ENCODE data around the gene STPG2.
A peak's percentile ranks its signal among the peaks of the same experiment; 100 is the strongest.

Gene STPG2

DNA sequence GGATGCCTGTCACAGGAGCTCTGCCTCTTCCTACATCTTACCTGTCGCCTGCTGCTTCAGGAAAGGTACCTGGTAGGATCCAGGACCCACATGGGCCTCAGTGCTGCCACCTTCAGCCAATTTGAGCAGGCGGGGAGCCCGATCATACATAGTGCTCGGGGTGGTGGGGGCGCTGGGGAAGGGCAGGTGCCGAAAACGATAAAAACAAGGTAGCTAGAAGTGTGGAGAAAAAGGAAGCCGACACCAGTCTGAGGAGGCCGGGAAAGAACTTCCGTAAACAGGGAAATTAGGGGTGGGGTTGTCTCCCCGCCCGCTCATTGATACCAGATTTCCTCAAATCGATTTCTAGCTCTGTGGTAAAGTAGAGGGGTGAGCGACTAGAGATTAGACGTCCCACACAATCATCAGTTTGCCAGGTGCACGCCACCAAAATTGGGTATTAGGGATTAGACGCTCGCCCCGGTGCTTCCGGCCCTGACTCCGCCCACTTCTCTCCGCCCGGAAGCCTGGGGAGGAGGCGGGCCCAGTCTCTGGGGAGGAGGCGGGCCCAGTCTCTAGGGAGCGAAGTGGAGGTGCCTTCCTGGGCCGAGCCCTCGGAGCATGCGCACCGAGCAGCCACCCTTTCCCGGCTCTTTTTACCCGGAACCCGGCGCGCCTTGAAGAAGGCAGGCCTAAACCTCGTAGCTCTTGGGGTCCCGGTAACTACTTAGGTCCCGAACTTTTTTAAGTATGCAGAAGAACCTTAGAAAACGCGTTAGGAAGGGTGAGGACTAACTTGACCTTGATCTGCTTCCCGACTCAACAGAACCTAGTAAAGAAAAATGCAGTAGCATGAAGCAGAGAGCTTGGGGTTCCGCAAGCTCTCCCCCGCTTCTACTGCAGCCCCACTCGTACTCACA lies at the start of gene STPG2:
Gene STPG2, minus strand, starts transcription at position 476 of the 899 bp plus-strand sequence.
- peak; percentile 89 for DNase-seq (ENCODE audit: low read depth)

DNA sequence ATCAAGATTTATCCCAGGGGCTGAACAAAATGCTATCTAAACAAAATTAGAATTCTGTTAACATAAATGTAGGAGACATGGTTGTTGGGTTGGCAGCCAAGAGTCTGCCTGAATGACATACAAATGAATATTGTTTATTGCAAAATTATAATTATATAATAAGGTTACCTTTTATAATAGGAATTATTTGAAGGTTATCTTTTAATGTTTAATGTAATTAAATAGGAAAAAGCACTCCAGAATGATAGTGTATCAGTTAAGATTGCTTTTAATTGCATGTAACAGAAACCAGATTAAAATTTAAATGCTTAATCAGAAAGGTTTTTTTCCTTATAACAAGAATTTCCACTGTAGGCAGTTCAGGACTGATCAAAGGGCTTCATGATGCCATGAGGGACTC lies 42.0 kb upstream of the STPG2 start:
- no peak for DNase-seq (ENCODE audit: low read depth)

DNA sequence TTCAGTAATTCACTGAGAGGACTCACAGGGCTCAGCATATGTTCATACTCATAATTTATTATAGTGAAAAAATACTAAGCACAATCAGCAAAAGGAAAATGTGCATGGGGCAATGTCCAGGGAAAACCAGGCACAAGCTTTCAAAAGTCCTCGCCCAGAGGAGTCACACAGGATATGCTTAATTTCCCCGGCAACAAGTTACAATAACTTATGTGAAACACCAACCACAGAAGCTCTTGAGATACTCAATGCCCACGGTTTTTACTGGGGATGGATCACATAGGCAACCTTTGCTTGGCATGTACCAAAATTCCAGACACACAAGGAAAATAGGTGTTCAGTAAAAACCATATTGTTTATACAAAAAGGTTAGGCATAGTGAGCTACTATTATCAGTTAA lies 38.5 kb upstream of the STPG2 start:
- DNase-seq (ENCODE audit: low read depth) = no peak

DNA sequence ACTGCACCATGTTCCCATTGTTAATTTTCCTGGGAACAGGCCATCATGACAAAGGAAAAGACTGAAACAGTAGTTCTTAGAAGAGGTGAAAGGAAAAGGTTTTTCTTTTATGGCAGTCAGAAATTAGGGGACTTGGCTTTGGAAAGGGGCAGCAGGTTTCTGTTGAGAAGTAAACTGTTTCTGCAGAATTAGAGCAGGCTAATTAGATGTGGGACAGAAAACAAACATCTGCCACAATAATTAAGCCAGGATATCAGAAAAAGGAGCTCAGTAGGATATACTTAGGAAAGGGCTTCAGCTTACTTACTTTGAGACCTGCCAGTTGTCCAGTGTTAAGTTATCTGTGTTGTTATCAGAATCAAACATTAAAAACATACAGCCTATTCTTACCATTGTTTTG lies 36.7 kb upstream of the STPG2 start:
- DNase-seq (ENCODE audit: low read depth) = no peak

DNA sequence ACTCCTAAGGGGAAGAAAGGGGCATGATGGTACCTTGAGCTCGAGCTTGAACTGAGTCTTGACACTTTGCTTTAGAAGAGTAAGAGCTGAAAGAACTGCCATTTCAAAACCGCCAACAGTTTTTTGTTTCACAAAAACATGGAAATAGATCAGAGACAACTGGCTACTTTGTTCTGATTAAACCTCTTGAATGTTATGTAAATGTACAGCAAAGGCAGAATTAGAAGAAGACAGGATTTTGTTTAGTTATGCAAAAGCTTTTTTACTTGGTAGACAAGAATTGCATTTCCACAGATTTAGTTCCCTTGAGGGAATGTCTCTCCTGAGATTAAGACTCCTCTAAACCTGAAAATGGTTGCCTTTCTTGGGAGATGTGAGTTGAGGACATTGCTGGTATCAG lies 33.3 kb upstream of the STPG2 start:
- no peak for DNase-seq (ENCODE audit: low read depth)

DNA sequence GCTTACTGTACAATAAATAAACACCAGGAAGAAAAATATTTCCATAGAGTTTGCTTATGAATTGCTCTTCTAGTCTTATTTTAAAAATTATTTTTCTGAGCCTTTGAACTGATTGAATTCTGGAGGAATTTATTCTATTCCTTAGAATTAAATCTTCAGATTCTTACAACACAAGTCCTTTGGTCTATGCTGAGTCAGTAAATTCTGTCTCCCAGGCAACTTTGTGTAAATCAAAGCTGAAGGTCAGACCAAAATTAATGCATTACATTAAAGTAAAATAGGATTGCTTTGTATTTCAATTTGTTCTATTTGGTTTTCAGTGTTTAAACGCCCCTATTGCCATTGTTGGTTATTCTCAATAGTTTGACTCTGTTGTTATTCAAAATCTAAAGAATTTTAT lies 26.8 kb upstream of the STPG2 start:
- no peak for DNase-seq (ENCODE audit: low read depth)

DNA sequence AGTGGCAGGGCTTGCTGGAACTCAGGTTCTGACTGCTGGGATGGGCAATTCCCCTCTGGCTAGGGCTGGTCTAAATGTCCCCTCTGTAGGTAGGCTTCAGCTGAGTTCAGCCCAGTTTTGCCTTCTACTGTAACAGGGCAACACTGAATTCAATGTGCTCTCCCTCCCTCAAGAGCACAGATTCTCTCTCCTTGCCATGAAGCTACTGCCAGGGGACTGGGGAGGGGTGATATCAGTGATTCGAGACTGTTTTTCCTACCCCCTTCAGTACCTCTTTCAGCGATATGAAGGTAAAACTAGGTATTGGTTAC lies 23.4 kb upstream of the STPG2 start:
- no peak for DNase-seq (ENCODE audit: low read depth)

DNA sequence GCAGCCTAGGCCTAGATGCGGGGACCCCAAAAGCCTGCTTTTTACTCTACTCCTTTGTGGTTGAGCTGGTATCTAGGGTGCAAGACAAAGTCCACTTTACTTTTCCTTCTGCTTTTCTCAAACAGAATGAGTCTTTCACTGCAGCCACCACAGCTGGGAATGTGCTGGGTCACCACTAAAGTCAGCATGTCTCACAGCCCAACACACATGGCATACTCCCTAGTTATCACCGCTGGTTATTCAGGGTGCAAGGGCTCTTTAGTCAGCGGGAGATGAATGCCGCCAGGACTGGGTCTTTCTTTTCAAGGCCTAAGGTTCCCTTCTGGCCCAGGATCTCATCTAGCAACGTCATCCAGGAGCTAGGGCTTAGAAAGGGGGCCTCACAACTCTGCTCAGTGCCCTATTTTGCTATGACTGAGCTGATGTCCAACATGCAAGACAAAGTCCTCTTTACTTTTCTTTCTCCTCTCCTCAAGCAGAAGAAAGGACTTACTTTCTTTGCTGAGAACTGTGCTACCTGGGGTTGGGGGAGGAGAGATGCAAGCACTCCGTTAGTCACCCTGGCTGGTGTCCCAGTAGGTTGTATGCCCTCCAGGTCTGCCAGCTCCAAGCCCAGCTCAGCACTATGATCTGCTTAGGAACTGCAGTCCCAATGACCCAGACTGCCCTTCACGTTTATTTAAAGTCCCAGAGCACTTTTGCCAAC lies 22.9 kb upstream of the STPG2 start:
- no peak for DNase-seq (ENCODE audit: low read depth)

DNA sequence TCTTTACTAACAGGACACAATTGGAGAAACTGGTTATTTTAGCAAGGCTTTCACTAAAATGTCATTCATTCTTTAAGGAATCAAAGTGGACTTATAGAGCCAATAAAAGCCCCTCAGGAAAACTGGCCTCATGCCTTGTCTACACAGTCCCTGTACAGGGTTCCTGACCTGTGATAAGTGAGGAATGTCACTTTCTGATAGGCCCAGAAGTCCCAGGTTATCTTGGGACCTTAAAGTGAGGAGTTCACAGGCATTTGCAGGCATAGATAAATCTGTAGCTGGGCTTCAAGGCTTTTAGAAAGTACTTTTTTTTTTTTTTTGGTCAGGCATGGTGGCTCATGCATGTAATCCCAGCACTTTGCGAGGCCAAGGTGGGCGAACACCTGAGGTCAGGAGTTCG lies 19.4 kb upstream of the STPG2 start:
- DNase-seq (ENCODE audit: low read depth) = no peak

DNA sequence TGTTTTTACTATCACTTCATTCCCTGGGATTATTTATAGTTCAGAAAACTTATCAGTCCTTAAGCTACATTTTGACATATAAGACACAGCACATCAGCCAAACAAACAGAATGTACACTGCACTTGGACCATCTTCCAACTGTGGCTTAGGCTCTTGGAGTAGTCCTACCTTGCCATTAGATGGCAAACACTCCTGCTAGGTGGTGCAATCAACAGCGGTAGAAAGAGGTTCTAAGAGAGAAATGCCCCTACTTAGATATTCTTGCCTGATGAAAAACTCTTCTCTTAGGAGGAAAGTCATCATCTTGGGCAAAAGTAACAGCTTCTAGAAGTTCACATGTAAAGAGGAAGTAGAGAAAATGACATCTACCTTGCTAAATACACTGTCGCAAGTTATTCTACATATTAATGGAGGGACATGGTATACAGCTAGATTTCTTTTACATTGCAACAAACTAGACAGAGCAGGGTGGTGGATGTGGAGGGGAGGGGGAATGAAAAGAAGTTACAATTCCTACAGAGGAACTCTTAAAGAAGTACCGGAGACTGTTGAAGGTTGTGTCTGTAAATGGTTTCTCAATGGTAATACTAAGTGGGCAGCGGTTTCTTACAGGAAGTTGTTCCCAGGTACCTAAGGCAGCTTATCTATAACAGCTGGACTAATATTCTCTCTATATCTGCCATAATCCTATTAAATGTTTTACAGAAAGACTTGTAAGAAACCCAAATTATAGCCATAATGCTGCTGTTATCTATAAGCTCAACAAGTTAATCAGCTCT lies 8.1 kb upstream of the STPG2 start:
- DNase-seq (ENCODE audit: low read depth) = no peak

DNA sequence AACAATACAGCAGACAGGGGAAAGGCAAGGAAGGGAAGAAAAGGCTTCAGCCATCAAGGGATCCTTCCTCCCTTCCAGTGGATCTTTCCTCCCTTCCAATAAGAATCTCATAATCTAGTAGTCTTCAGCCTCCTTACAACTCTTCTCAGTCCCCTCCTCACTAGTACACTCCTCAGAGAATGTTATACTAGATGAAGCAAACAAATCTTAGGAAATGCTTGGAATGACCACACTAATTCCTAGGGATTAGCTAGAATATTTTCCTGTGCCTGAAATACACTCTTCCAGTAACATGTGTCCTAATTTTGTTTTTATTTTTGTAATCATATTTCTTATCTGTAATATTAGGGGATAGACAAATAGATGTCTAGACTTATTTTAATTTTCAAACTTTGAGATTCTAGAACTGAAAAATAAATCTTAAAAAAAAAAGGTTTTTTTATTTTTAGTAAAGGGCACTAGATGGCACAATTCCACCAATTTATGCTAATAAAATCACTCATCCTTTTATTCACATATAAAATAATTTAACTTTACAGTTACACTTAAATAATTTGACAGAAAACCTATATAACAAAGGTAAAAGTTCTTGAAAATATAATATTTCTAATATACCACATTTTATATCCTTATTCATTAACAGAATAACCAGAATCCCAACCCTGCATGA lies 7.0 kb upstream of the STPG2 start:
- no peak for DNase-seq (ENCODE audit: low read depth)

DNA sequence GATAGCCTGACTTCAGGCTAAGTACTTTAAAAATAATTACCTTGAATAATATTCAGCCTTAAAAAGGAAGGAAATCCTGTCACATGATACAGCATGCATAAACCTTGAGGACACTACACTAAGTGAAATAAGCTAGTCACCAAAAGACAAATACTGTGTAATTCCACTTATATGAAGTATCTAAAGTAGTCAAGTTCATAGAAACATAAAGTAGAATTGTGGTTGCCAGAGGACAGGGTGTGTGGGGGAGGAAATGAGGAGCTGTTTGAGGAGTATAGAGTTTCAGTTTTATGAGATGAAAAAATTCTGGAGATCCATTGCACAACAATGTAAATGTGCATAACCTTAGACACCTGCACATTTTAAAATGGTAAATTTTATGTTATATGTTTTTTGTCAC lies 5.6 kb upstream of the STPG2 start:
- no peak for DNase-seq (ENCODE audit: low read depth)

DNA sequence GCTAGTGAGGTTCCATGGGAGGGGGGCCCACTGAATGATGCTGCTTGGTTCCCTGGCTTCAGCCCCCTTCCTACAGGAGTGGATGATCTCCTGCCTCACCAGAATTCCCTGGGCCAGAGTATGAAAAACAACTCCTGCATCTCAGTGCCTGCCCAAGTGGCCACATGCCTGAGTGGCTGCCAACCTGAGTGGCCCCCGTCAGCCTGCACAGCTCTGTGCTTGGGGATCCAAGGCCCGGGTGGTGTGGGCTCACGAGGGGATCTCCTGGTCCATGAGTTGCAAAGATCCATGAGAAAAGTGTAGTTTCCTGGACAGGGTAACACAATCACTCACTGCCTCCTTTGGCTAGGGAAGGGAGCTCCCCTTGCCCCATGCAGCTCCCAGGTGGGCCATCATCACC lies 17.1 kb downstream of the STPG2 start:
- DNase-seq (ENCODE audit: low read depth) = no peak

DNA sequence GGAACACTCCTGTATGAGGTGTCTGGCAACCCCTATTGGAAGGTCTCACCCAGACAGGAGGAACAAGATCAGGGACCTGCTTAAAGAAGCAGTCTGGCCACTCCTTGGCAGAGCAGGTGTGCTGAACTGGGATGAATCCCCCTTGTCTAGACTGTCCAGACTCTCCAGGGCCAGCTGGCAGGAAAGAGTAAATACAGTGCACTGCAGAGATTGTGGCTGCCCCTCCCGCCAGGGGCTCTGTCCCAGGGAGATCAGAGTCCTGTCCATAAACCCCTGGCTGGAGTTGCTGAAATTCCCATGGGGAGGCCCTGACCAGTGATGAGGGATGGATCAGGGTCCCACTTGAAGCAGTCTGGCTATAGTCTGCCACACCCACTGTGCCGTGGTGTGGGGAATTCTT lies 17.7 kb downstream of the STPG2 start:
- DNase-seq (ENCODE audit: low read depth) = no peak

DNA sequence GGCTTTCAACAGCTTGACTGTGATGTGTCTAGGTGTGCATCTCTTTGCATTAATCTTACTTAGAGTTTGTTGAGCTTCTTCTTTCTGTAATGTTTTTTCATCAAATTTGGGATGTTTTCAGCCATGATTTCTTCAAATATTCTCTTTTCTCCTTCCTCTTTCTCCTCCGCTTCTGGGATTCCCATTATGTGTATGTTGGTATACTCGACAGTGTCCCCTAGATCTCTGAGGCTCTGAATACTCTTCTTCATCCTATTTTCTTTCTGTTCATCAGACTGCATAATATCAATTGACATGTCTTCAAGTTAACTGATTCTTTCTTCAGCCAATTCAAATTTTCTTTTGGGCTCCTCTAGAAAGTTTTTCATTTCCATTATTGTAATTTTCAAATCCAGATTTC lies 25.9 kb downstream of the STPG2 start:
- no peak for DNase-seq (ENCODE audit: low read depth)

DNA sequence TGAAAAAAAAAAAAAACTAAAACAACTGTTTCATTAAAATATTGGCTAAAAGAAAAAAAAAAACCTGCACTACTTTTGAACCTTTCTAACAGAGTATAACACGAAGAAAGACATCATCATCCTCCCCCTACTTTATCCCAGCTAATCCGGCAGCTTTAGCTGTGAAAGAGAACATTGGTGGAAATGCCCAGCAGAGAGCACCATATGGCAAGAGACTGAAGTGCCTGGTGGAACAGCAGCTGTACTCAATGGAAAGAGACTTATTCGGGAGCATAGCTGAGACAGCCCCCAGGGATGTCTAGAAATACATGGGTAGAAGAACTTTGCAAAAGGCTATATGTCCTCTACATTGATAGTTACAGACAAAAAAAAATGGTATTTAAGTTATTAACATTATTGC lies 30.3 kb downstream of the STPG2 start:
- no peak for DNase-seq (ENCODE audit: low read depth)

DNA sequence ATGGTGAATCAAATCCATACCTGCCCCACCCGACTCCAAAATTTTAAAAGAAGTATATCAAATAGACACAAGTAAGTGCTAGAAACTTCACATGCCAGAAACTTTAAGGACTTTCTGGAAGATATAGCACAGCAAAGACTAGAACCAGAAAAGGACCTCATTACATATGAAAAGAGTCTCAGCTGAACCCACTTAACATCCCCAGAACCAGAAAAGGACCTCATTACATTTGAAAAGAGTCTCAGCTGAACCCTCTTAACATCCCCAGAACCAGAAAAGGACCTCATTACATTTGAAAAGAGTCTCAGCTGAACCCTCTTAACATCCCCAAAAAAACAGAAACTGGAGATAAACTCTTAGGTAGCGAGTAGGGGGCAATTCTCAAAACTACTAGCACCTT lies 32.3 kb downstream of the STPG2 start:
- no peak for DNase-seq (ENCODE audit: low read depth)

DNA sequence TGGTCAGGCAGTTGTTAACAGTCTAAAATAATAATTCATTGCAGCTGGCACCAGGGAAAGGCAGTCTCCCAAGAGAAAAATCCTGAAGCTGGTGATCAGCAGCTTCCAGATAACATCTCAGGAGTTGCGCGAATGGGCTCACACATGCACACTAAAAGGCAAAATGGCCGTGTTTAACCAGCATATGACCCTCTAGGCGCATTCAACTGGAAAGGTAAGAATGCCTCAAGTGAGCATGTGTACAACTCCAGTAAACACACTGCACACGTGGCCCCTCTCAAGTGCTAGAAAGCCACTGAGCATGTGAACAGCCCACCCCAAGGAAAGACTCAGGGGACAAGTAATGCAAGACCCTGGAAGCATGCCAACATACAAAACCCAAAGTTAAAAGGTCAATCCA lies 33.1 kb downstream of the STPG2 start:
- DNase-seq (ENCODE audit: low read depth) = no peak

DNA sequence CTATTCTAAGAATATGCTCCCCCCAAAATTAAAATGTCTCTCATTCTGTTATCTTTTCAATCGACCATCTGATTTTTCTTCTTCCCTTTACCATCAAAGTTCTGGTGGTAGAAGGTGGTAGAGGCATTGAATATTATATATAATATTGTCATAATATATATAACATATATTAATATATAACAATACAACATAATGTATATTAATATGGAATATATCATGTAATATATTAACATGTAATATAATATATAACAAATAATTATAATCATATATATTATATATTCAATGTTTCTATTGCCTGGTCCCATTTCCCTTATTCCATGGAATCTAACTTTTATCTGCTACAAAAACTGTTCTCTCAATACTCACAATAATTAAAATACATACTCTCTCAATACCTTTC lies 40.6 kb downstream of the STPG2 start:
- DNase-seq (ENCODE audit: low read depth) = no peak

DNA sequence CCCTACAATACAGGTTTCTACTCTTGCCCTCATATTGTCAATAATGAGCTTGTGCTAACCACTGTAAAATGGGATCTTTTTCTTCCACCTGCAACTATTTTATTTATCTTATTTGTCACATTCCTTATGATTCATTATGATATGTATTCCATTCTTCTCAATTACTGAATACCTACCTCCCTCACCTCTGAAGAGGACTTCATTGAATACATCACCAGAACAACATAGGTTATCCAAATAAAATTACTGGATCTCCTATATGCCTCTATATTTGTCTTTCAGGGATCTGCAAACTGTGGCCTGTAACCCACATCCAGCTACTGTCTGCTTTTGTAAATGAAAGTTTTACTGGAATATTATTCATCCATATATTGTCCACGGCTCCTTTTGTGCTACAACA lies 41.3 kb downstream of the STPG2 start:
- no peak for DNase-seq (ENCODE audit: low read depth)

DNA sequence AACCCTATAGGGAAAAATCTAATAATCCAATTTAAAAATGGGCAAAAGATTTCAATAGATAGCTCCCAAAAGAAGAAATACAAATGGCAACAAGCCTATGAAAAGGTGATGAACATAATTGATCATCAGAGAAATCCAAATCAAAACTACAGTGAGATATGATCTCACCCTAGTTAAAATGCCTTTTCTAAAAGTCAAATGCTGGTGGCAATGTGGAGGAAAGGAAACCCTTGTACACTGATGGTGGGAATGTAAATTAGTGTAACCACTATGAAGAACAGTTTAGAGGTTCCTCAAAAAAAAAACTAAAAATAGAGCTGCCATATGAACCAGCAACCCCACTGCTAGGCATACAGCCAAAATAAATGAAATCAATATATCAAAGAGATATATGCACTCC lies 44.5 kb downstream of the STPG2 start:
- DNase-seq (ENCODE audit: low read depth) = no peak

DNA sequence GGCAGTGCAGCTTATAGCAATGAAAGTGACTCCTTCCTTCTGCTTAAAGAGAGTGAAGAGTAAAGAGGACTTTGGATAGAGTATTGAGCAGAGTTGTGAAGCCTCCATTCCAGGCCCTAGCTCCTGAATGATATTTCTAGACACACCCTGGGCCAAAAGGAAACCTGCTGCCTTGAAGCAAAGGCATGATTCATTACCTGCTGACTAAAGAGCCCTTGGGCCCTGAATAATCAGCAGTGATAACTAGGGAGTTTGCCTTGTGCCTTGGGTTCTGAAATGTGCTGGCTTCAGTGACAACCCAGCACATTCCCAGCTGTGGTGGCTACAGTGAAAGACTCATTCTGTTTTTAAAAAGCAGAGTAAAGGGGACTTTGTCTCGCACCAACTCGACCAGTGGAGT lies 49.2 kb downstream of the STPG2 start:
- no peak for DNase-seq (ENCODE audit: low read depth)

DNA sequence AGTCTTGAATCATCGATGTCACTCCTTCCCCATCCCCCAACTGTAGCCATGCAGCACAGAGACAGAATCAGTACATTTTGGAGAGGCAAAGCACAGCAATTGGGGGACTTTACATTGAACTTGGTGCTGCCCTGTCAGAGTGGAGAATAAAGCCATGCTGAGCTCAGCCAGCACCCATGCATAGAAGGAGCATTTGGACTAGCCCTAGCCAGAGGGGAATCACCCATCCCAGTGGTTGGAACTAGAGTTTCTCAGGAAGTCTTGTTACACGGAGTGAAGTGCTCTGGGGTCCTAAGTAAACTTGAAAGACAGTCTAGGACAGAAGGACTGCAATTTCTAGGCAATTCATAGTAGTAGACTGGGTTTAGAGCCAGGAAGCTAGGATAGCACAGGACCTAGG lies 49.6 kb downstream of the STPG2 start:
- no peak for DNase-seq (ENCODE audit: low read depth)
